ENCODE measurements around the gene ZNF845. TPM values are rescaled to one million over a fixed set of nuclear protein-coding genes. Genes with fewer than 3 reads are reported as not detected.

The ZNF845 gene
- polyA plus RNA-seq, 3 donors, result 0.51 to 3.6 (median 2.6) TPM

DNA sequence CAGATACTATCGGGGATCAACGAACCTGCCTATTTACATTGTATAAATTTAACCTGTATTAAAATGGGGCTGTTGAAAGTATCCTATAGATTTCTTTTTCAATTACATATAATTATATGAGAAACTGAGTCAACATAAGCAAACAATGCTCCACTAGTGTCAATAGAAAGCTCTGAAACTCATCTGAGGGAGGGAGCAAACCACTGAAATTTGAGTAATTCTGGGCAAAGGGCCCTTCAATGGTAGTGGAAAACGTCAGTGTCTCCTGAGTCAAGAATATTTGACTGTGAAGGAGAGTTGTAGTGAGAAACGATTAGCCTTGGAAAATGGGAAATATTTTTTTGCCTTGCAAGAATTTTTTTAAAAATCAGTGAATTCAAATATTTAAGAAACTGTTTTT is 48.5 kb upstream of the ZNF845 start:
- no peaks in the 10 kb centered on the region for H4K20me1 ChIP-seq (ENCODE audit: insufficient read depth, low read length)
- no peak overlapping the region for H3K9ac ChIP-seq (ENCODE audit: insufficient read depth, low read length, poor library complexity, severe bottlenecking)
- Mint-ChIP-seq H3K9me3 (peaks cover 32 to 74% (median 58%) of the 10 kb centered on the region in 7 donors), H3K4me3 (no peak overlapping the region), H3K27ac (no peak overlapping the region), H3K4me1 (no peaks in the 10 kb centered on the region), H3K36me3 (no peaks in the 10 kb centered on the region), H3K27me3 (ENCODE audit: low read depth in 3 of 3) (no peaks in the 10 kb centered on the region)
- H3K4me1 ChIP-seq (ENCODE audit: control insufficient read depth in 1 of 2, insufficient read depth in 2 of 2, low read length in 2 of 2), result no peaks in the 10 kb centered on the region
- no peak overlapping the region for H3K4me2 ChIP-seq (replicated peaks; ENCODE audit: extremely low read depth, low read length, poor library complexity, severe bottlenecking)
- H3K4me3 ChIP-seq (replicated peaks in 1 of 3; ENCODE audit: low read depth in 2 of 3, low read length in 3 of 3), result no peak overlapping the region
- no peaks in the 10 kb centered on the region for H3K79me2 ChIP-seq (ENCODE audit: insufficient read depth, low read length)
- DNase-seq, result no peak
- H3K36me3 ChIP-seq (replicated peaks in 1 of 2; ENCODE audit: control insufficient read depth in 1 of 2, insufficient read depth in 2 of 2, low read length in 2 of 2), result no peaks in the 10 kb centered on the region
- intact Hi-C loops (cut with micrococcal nuclease), result no loop called here
- no CpG with 5 or more reads among the region's 4 CpGs for WGBS (ENCODE audit: insufficient coverage)
- H2AFZ ChIP-seq (ENCODE audit: insufficient read depth, low read depth, low read length, poor library complexity, severe bottlenecking), result no peak overlapping the region
- TF ChIP-seq, protein P1, sequence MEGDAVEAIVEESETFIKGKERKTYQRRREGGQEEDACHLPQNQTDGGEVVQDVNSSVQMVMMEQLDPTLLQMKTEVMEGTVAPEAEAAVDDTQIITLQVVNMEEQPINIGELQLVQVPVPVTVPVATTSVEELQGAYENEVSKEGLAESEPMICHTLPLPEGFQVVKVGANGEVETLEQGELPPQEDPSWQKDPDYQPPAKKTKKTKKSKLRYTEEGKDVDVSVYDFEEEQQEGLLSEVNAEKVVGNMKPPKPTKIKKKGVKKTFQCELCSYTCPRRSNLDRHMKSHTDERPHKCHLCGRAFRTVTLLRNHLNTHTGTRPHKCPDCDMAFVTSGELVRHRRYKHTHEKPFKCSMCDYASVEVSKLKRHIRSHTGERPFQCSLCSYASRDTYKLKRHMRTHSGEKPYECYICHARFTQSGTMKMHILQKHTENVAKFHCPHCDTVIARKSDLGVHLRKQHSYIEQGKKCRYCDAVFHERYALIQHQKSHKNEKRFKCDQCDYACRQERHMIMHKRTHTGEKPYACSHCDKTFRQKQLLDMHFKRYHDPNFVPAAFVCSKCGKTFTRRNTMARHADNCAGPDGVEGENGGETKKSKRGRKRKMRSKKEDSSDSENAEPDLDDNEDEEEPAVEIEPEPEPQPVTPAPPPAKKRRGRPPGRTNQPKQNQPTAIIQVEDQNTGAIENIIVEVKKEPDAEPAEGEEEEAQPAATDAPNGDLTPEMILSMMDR (IDR thresholded peaks at IDR 0.05), result no peak
- no peak overlapping the region for H3K27ac ChIP-seq (ENCODE audit: low read depth in 1 of 2, low read length in 2 of 2)
- peaks cover 47 to 71% of the 10 kb centered on the region in 2 donors for H3K9me3 ChIP-seq (replicated peaks in 1 of 2; ENCODE audit: control insufficient read depth in 1 of 2, insufficient read depth in 1 of 2, low read length in 2 of 2)
- no peaks in the 10 kb centered on the region for H3K27me3 ChIP-seq (ENCODE audit: control insufficient read depth in 2 of 2, insufficient read depth in 2 of 2, low read length in 2 of 2)

DNA sequence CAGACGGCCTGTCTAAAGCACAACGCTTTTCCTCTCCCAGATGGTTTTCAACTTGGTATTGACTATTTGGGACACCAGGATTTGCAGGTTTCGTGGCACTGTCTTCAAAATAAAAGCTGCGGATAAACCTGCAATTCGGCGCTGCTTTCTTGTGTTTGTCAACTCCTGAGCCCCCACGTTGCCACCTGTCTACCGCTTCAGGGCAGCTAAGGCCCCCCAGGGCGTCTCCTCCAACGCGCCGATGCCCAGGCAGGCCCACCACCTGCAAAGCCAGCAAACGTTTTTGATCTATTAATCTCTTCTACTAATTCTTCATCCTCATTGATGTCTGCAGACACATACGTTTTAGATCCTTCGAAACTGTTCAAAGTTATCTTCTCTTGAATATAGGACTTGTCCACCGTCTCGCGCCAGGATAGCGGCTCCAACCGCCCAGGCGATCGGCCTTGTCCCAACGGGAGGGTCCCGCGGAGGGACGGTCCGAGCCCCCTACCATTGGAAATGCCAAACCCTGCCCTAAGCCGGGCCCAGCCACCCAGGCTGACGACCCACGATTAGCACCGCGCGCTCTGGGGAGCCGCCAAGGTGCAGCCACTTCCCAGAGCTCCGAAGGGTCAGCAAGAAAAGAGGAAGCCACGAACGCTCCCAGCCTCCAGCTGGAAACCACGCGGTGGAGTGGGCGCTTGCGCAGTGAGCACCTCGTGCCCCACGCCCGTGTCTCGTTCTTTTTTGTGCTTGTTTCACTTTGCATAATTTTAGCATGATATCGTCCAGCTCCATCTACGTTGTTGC is 42.6 kb upstream of the ZNF845 start:
- Histone ChIP-seq H2AFZ (ENCODE audit: insufficient read depth, low read depth, low read length, poor library complexity, severe bottlenecking) (no peak overlapping the region), H3K9me3 (replicated peaks in 1 of 2; ENCODE audit: control insufficient read depth in 1 of 2, insufficient read depth in 1 of 2, low read length in 2 of 2) (peaks cover 68 to 77% of the 10 kb centered on the region in 2 donors), H3K4me3 (replicated peaks in 1 of 3; ENCODE audit: low read depth in 2 of 3, low read length in 3 of 3) (no peak overlapping the region), H3K27me3 (ENCODE audit: control insufficient read depth in 2 of 2, insufficient read depth in 2 of 2, low read length in 2 of 2) (no peaks in the 10 kb centered on the region), H4K20me1 (ENCODE audit: insufficient read depth, low read length) (no peaks in the 10 kb centered on the region), H3K4me1 (ENCODE audit: control insufficient read depth in 1 of 2, insufficient read depth in 2 of 2, low read length in 2 of 2) (no peaks in the 10 kb centered on the region), H3K9ac (ENCODE audit: insufficient read depth, low read length, poor library complexity, severe bottlenecking) (no peak overlapping the region), H3K79me2 (ENCODE audit: insufficient read depth, low read length) (no peaks in the 10 kb centered on the region), H3K4me2 (replicated peaks; ENCODE audit: extremely low read depth, low read length, poor library complexity, severe bottlenecking) (no peak overlapping the region), H3K27ac (ENCODE audit: low read depth in 1 of 2, low read length in 2 of 2) (no peak overlapping the region), H3K36me3 (replicated peaks in 1 of 2; ENCODE audit: control insufficient read depth in 1 of 2, insufficient read depth in 2 of 2, low read length in 2 of 2) (no peaks in the 10 kb centered on the region)
- TF ChIP-seq, protein P1 (IDR thresholded peaks at IDR 0.05), result no peak
- DNase-seq, result no peak
- intact Hi-C loops (cut with micrococcal nuclease), result no loop called here
- H3K4me1 Mint-ChIP-seq, result no peaks in the 10 kb centered on the region
- H3K27me3 Mint-ChIP-seq (ENCODE audit: low read depth in 3 of 3), result no peaks in the 10 kb centered on the region
- no peak overlapping the region for H3K4me3 Mint-ChIP-seq
- WGBS (ENCODE audit: insufficient coverage), result 89% methylated on average over 41 of the region's 47 CpGs
- H3K36me3 Mint-ChIP-seq, result no peaks in the 10 kb centered on the region
- H3K27ac Mint-ChIP-seq, result no peak overlapping the region
- H3K9me3 Mint-ChIP-seq, result peaks cover 32 to 82% (median 64%) of the 10 kb centered on the region in 7 donors
